ES-I3 (cell line): ENCODE results near the gene ADCY10.
"Not testable (repeated sequence)": the region's sequence is repeated elsewhere in the genome, so short reads cannot be mapped to it uniquely, and the experiment has no call there.

Experiments used
- H3K36me3 ChIP-seq: 2 replicates; pipeline ENCODE4 v1.6.1; 2013; ENCODE audit warnings: mild to moderate bottlenecking, low read length, control low read depth, moderate library complexity; ENCODE audit not compliant: insufficient read depth
- H3K4me1 ChIP-seq: 2 replicates; pipeline ENCODE4 v1.6.1; 2013; ENCODE audit warnings: mild to moderate bottlenecking, control low read depth, low read length; ENCODE audit not compliant: insufficient read depth
- H3K9ac ChIP-seq: 2 replicates; pipeline ENCODE4 v1.6.1; 2013; ENCODE audit warnings: low read depth, mild to moderate bottlenecking, low read length, moderate library complexity
- H3K9me3 ChIP-seq: 2 replicates; pipeline ENCODE4 v1.6.1; 2013; ENCODE audit warnings: mild to moderate bottlenecking, low read length, moderate library complexity; ENCODE audit not compliant: control insufficient read depth, insufficient read depth

The ADCY10 gene

GRCh38 chr1:167863921-167864279, 50.0 kb downstream of the ADCY10 start:
- Histone ChIP-seq H3K9me3 (peaks cover 8% of the 10 kb centered on the region; the same call in 1 of the 2 replicates), H3K36me3 (no peaks in the 10 kb centered on the region), H3K4me1 (peaks cover 6% of the 10 kb centered on the region; the same call in 1 of the 2 replicates), H3K9ac (no peak overlapping the region)

GRCh38 chr1:167863191-167863920, 50.6 kb downstream of the ADCY10 start:
- H3K36me3 ChIP-seq, H3K4me1 ChIP-seq, H3K9ac ChIP-seq, H3K9me3 ChIP-seq: not testable (repeated sequence)

DNA sequence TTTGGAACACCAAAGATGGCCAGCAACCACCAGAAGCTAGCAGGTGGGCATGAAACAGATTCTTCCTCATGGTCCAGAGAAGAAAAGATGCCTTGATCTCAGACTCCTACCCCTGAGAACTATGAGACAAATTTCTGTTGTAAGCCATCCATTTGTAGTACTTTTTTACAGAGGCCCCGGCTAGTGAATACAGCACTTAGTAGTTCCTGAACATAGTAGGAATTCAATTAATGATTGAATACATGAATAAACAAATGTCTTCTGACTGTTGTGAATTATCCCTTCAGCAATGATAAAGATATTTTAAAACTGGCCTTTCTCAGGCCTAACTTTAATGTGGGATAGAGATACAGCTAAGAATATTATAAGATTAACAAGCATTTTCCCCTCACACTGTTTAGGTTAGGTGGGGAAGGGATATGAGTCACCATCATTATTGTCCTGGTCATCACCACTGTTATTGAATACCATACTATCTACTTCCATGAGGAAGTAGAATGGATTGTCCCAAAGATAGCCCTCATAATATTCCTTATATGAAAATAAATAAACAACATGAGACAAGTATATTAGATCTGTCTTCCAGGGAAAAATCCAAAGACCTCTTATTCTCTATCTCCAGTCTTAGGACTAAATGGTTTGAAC, 51.4 kb downstream of the ADCY10 start:
- peaks cover 8% of the 10 kb centered on the region; the same call in 1 of the 2 replicates for H3K9me3 ChIP-seq
- H3K9ac ChIP-seq, result no peak overlapping the region
- no peaks in the 10 kb centered on the region for H3K36me3 ChIP-seq
- H3K4me1 ChIP-seq, result peaks cover 6% of the 10 kb centered on the region; the same call in 1 of the 2 replicates

DNA sequence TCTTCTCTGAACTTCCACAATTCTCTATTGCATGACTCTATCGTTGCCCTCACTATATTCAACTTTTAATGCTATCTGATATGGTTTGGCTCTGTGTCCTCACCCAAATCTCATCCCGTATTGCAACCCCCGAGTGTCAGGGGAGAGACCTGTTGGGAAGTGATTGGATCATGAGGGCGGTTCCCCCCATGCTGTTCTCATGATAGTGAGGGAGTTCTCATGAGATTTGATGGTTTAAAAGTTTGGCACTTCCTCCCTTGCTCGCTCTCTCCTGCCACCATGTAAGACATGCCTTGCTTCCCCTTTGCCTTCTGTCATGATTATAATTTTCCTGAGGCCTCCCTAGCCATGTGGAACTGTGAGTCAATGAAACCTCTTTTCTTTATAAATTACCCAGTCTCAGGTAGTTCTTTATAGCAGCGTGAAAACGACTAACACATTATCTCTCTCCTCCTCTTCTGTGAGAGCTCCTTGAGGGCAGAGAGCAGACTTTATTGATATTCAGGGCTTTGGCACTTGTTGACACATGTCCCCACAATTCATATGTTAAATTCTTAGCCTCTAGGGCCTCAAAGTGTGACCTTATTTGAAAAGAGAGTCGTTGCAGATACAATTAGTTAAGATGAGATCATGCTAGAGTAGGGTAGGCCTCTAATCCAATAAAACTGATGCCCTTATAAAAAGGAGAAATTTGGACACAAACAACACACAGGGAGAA, 52.1 kb downstream of the ADCY10 start:
- H3K36me3 ChIP-seq, result no peaks in the 10 kb centered on the region
- H3K9ac ChIP-seq, result no peak overlapping the region
- H3K9me3 ChIP-seq, result peaks cover 8% of the 10 kb centered on the region; the same call in 1 of the 2 replicates
- peaks cover 7% of the 10 kb centered on the region; the same call in 1 of the 2 replicates for H3K4me1 ChIP-seq

- H3K4me1 ChIP-seq, result peaks cover 21% of the 10 kb centered on the region; the same call in 1 of the 2 replicates
- no peaks in the 10 kb centered on the region for H3K36me3 ChIP-seq
- H3K9ac ChIP-seq, result no peak overlapping the region
- peaks cover 8% of the 10 kb centered on the region; the same call in 1 of the 2 replicates for H3K9me3 ChIP-seq
Observed at GRCh38 chr1:167860231-167860923, 53.6 kb downstream of the ADCY10 start.

- H3K36me3 ChIP-seq, result no peaks in the 10 kb centered on the region
- no peak overlapping the region for H3K9ac ChIP-seq
- H3K9me3 ChIP-seq, result peaks cover 8% of the 10 kb centered on the region; the same call in 1 of the 2 replicates
- H3K4me1 ChIP-seq, result peaks cover 20% of the 10 kb centered on the region; the same call in 1 of the 2 replicates
Observed at GRCh38 chr1:167856711-167857418, 57.1 kb downstream of the ADCY10 start.

GRCh38 chr1:167854184-167854583, 59.8 kb downstream of the ADCY10 start:
- peaks cover 17% of the 10 kb centered on the region; the same call in 1 of the 2 replicates for H3K4me1 ChIP-seq
- H3K36me3 ChIP-seq, result no peaks in the 10 kb centered on the region
- H3K9me3 ChIP-seq, result no peaks in the 10 kb centered on the region
- no peak overlapping the region for H3K9ac ChIP-seq

DNA sequence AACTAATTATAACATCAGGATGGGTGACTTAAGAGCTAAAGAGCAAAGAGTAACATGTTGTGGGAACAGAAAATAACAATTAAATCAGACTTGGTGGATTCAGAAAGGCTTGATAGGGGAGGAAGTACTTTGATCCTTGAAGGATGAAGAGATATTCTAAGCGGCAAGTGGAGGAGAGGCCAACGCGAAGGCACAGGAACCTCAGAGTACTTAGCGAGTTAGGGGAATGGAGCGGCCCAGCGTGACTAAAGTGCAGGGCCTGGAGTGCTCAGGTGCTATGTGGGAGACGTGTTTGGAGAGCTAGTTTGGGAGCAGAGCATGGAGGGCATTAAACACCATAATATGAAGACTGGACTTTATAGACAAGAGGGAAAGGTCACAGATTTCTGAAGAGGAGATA, 64.3 kb downstream of the ADCY10 start:
- H3K36me3 ChIP-seq, result no peaks in the 10 kb centered on the region
- H3K9ac ChIP-seq, result no peak overlapping the region
- H3K4me1 ChIP-seq, result no peaks in the 10 kb centered on the region
- H3K9me3 ChIP-seq, result no peaks in the 10 kb centered on the region

DNA sequence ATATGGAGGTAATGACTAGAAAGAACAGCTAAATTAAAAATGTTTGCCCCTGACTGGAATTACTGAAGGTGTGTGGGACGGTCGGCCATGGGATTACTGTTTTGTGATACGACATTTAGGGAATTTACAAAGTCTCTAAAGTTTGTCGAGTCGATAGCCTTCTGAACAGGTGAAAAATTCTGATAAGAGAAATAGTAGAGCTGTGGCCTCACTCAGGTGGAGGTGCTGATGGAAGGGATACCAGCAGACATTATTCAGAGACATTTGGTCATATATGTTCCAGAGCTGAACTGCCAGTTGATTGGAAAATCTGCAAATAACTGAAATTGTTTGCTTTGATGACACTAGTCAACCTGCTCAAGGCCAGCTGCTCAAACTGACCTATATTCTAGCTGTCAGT, 71.1 kb downstream of the ADCY10 start:
- H3K36me3 ChIP-seq, result no peaks in the 10 kb centered on the region
- H3K9me3 ChIP-seq, result no peaks in the 10 kb centered on the region
- H3K4me1 ChIP-seq, result no peaks in the 10 kb centered on the region
- H3K9ac ChIP-seq, result no peak overlapping the region

DNA sequence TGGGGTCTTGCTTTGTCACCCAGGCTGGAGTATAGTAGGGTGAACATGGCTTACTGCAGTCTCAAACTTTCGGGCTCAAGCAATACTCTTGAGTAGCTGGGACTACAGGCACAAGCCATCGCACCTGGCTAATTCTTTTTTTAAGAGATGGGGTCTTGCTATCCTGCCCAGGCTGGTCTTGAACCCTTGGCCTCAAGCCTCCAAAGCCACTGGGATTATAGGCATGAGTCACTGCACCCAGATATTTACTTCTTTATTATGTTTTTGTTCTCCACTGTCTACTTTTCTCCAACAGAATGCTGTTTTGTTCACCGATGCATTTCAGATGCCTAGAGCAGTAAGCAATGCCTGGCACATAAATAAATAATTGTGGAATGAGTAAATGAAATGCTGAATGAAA, 72.4 kb downstream of the ADCY10 start:
- no peaks in the 10 kb centered on the region for H3K36me3 ChIP-seq
- no peaks in the 10 kb centered on the region for H3K9me3 ChIP-seq
- no peaks in the 10 kb centered on the region for H3K4me1 ChIP-seq
- no peak overlapping the region for H3K9ac ChIP-seq

- Histone ChIP-seq H3K9me3 (no peaks in the 10 kb centered on the region), H3K4me1 (no peaks in the 10 kb centered on the region), H3K9ac (no peak overlapping the region), H3K36me3 (no peaks in the 10 kb centered on the region)
Observed at GRCh38 chr1:167839009-167839408, 74.9 kb downstream of the ADCY10 start.

DNA sequence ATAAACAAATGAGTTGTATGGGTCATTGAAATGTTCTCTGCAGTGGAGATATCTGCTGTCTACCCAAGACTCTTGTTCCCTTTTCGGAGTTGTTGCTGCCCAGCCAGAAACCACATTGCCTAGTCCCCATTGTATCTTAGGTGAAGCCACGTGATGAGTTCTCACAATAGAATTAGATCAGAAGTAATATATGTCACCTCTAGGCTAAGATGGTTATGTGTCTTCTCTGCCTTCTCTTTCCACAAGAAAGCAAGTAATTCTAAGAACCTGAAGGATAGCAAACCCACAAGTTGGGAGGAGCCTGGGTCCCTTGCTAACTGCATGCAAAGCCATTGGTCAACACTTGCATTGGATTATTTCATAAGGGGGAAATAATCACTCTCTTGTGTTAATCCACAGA, 76.6 kb downstream of the ADCY10 start:
- no peak overlapping the region for H3K9ac ChIP-seq
- H3K4me1 ChIP-seq, result no peaks in the 10 kb centered on the region; the same call in 1 of the 2 replicates
- no peaks in the 10 kb centered on the region for H3K9me3 ChIP-seq
- H3K36me3 ChIP-seq, result no peaks in the 10 kb centered on the region

- no peaks in the 10 kb centered on the region for H3K36me3 ChIP-seq
- no peaks in the 10 kb centered on the region; the same call in 1 of the 2 replicates for H3K4me1 ChIP-seq
- H3K9ac ChIP-seq, result no peak overlapping the region
- no peaks in the 10 kb centered on the region for H3K9me3 ChIP-seq
Observed at GRCh38 chr1:167836197-167836596, 77.7 kb downstream of the ADCY10 start.

DNA sequence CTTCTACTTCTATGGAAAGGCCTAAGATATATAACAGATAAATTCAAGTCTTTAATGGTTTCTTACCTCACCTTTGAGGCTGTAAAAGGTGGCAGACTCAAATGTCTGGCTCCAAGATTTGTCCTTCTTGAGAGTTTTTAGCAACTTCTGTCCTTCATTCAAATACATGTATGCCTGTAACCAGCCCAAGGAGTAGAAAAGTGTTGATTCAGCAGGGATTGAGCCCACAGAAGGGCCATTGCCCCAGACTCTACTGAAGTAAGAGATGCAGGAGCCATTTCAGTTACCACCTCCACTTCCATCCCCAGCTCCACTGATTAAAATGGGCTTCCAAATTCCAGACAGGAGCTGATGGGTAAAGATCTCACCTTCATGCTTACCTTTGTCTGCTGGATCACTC, 80.0 kb downstream of the ADCY10 start:
- Histone ChIP-seq H3K36me3 (no peaks in the 10 kb centered on the region), H3K9ac (no peak overlapping the region), H3K9me3 (no peaks in the 10 kb centered on the region)

More for the DNA sequence above, 80.0 kb downstream of the ADCY10 start:
- H3K4me1 ChIP-seq, result peaks cover 9% of the 10 kb centered on the region; the same call in 1 of the 2 replicates
